Trophoblast cell (in vitro differentiated cells and primary cell): ENCODE measurements around the gene NOTCH4.

Experiments used
- DNase-seq, 2 donors: peaks; one replicate each; pipeline ENCODE4 v3.0.0-alpha.2; 2016
- H2AFZ ChIP-seq: 2 replicates; pipeline ENCODE4 v1.6.1; 2013; ENCODE audit warnings: low read length, moderate library complexity, mild to moderate bottlenecking; ENCODE audit not compliant: insufficient read depth, poor library complexity
- H2AK5ac ChIP-seq: 2 replicates; pipeline ENCODE4 v1.6.1; 2013; ENCODE audit warnings: mild to moderate bottlenecking, low read length
- H2BK120ac ChIP-seq: 2 replicates; pipeline ENCODE4 v1.6.1; 2013; ENCODE audit warnings: low read length, mild to moderate bottlenecking, moderate library complexity; ENCODE audit not compliant: insufficient read depth, poor library complexity
- H2BK12ac ChIP-seq: 2 replicates; pipeline ENCODE4 v1.6.1; 2013; ENCODE audit warnings: mild to moderate bottlenecking, low read length, moderate library complexity
- H2BK5ac ChIP-seq: 2 replicates; pipeline ENCODE4 v1.6.1; 2013; ENCODE audit warnings: low read length, low read depth, moderate library complexity, mild to moderate bottlenecking; ENCODE audit not compliant: poor library complexity
- H3K14ac ChIP-seq: 2 replicates; pipeline ENCODE4 v1.6.1; 2013; ENCODE audit warnings: mild to moderate bottlenecking, low read length
- H3K18ac ChIP-seq: 2 replicates; pipeline ENCODE4 v1.6.1; 2013; ENCODE audit warnings: mild to moderate bottlenecking, low read length
- H3K23ac ChIP-seq: 2 replicates; pipeline ENCODE4 v1.6.1; 2013; ENCODE audit warnings: low read length
- H3K27ac ChIP-seq: 2 replicates; pipeline ENCODE4 v1.5.1; 2013; ENCODE audit warnings: low read depth, mild to moderate bottlenecking, inconsistent platforms, low read length, moderate library complexity
- H3K27me3 ChIP-seq: 2 replicates; pipeline ENCODE4 v1.6.1; 2013; ENCODE audit warnings: inconsistent platforms, mild to moderate bottlenecking, low read length, moderate library complexity; ENCODE audit not compliant: insufficient read depth
- H3K36me3 ChIP-seq, 2 experiments: 1 replicate in 1 of 2; 2 replicates in 1 of 2; pipeline ENCODE4 v1.6.1; 2013; ENCODE audit warnings: low read length in 2 of 2, mild to moderate bottlenecking in 2 of 2, moderate library complexity in 1 of 2; ENCODE audit not compliant: insufficient read depth in 2 of 2, control insufficient read depth in 1 of 2
- H3K4ac ChIP-seq: 2 replicates; pipeline ENCODE4 v1.6.1; 2013; ENCODE audit warnings: low read depth, mild to moderate bottlenecking, low read length, moderate library complexity
- H3K4me1 ChIP-seq, 2 experiments: 1 replicate in 1 of 2; 2 replicates in 1 of 2; pipeline ENCODE4 v1.6.1; 2013; ENCODE audit warnings: low read length in 2 of 2, mild to moderate bottlenecking in 2 of 2, moderate library complexity in 1 of 2; ENCODE audit not compliant: insufficient read depth in 2 of 2, control insufficient read depth in 1 of 2
- H3K4me2 ChIP-seq: 2 replicates; pipeline ENCODE4 v1.6.1; 2013; ENCODE audit warnings: inconsistent platforms, mild to moderate bottlenecking, low read length, moderate library complexity
- H3K4me3 ChIP-seq: 2 replicates; pipeline ENCODE4 v1.5.1; 2013; ENCODE audit warnings: mild to moderate bottlenecking, low read depth, low read length, inconsistent platforms
- H3K79me1 ChIP-seq: one replicate; pipeline ENCODE4 v1.6.1; 2013; ENCODE audit warnings: low read length
- H3K79me2 ChIP-seq: 2 replicates; pipeline ENCODE4 v1.6.1; 2013; ENCODE audit warnings: low read length, mild to moderate bottlenecking; ENCODE audit not compliant: control insufficient read depth, insufficient read depth, poor library complexity
- H3K9ac ChIP-seq: 2 replicates; pipeline ENCODE4 v1.6.1; 2013; ENCODE audit warnings: mild to moderate bottlenecking, low read length
- H3K9me3 ChIP-seq: 2 replicates; pipeline ENCODE4 v1.6.1; 2013; ENCODE audit warnings: low read depth, mild to moderate bottlenecking, control low read depth, inconsistent platforms, low read length; ENCODE audit not compliant: insufficient read depth
- H4K12ac ChIP-seq: 2 replicates; pipeline ENCODE4 v1.6.1; 2013; ENCODE audit warnings: low read depth, mild to moderate bottlenecking, low read length, moderate library complexity
- H4K8ac ChIP-seq: 2 replicates; pipeline ENCODE4 v1.6.1; 2013; ENCODE audit warnings: low read depth, mild to moderate bottlenecking, low read length, moderate library complexity
- H4K91ac ChIP-seq: one replicate; pipeline ENCODE4 v1.6.1; 2013; ENCODE audit warnings: low read depth, mild to moderate bottlenecking, low read length, moderate library complexity
- WGBS: extraction: QIAGEN DNeasy Blood & Tissue Kit; methylation state at CpG from one replicate; pipeline ENCODE4 v1.1.7; 2013; ENCODE audit warnings: missing lambda C conversion rate; ENCODE audit not compliant: insufficient read length, insufficient coverage; ENCODE audit errors: extremely low coverage; 5-methylcytosine and 5-hydroxymethylcytosine counted together

The NOTCH4 gene

GRCh38 chr6:32151863-32152768 is 71.8 kb downstream of the NOTCH4 start, which contains the start of gene PRRT1:
Gene PRRT1 (minus strand): TSS chr6:32151939. CDS start chr6:32151827, 112 bp downstream.
- Histone ChIP-seq H3K4ac (no peak within 1 kb of the TSS), H3K14ac (no peak within 1 kb of the TSS), H3K79me1 (peaks cover 19% of the 10 kb centered on the region), H3K4me3 (no peak within 1 kb of the TSS), H4K91ac (peak within 1 kb of the TSS; percentile 45), H3K27me3 (peaks cover 20% of the 10 kb centered on the region), H3K4me1 (peaks cover 10 to 13% of the 10 kb centered on the region in 2 experiments), H4K12ac (no peak within 1 kb of the TSS), H2BK12ac (peak within 1 kb of the TSS; percentile 38), H3K79me2 (peaks cover 14% of the 10 kb centered on the region), H3K9ac (no peak within 1 kb of the TSS), H3K36me3 (peaks cover 11 to 13% of the 10 kb centered on the region in 2 experiments), H3K23ac (no peak within 1 kb of the TSS), H2AK5ac (no peak within 1 kb of the TSS), H2AFZ (no peak within 1 kb of the TSS), H3K27ac (no peak within 1 kb of the TSS), H2BK120ac (no peak within 1 kb of the TSS), H3K18ac (no peak within 1 kb of the TSS), H3K4me2 (peak within 1 kb of the TSS; percentile 96), H4K8ac (peak within 1 kb of the TSS; percentile 14), H3K9me3 (peaks cover 3% of the 10 kb centered on the region), H2BK5ac (no peak within 1 kb of the TSS)
- DNase-seq: no peak
- no CpG with 5 or more reads among the region's 24 CpGs for WGBS

GRCh38 chr6:32151181-32151862 is 72.5 kb downstream of the NOTCH4 start:
- Histone ChIP-seq H3K14ac (no peak overlapping the region), H2BK120ac (no peak overlapping the region), H4K91ac (no peak overlapping the region), H3K9ac (no peak overlapping the region), H2AK5ac (no peak overlapping the region), H3K4me2 (no peak overlapping the region), H3K79me1 (peaks cover 19% of the 10 kb centered on the region), H3K79me2 (peaks cover 14% of the 10 kb centered on the region), H2BK12ac (no peak overlapping the region), H3K36me3 (peaks cover 6 to 8% of the 10 kb centered on the region in 2 experiments), H3K27me3 (peaks cover 20% of the 10 kb centered on the region), H3K9me3 (peaks cover 3% of the 10 kb centered on the region), H4K12ac (no peak overlapping the region), H4K8ac (no peak overlapping the region), H3K4me3 (no peak overlapping the region), H2BK5ac (no peak overlapping the region), H3K4ac (no peak overlapping the region), H3K4me1 (peaks cover 10 to 13% of the 10 kb centered on the region in 2 experiments), H3K23ac (no peak overlapping the region), H3K27ac (no peak overlapping the region), H3K18ac (no peak overlapping the region), H2AFZ (no peak overlapping the region)
- no CpG with 5 or more reads among the region's 8 CpGs for WGBS
- no peak for DNase-seq

- H3K9me3 ChIP-seq: peaks cover 3% of the 10 kb centered on the region
- no peak overlapping the region for H2BK5ac ChIP-seq
- no peak overlapping the region for H3K14ac ChIP-seq
- peaks cover 14% of the 10 kb centered on the region for H3K79me2 ChIP-seq
- H3K36me3 ChIP-seq: no peaks in the 10 kb centered on the region
- no peak overlapping the region for H2BK12ac ChIP-seq
- no peak overlapping the region for H3K4ac ChIP-seq
- peaks cover 10 to 13% of the 10 kb centered on the region in 2 experiments for H3K4me1 ChIP-seq
- H3K4me2 ChIP-seq: peak overlapping the region; percentile 49
- peaks cover 20% of the 10 kb centered on the region for H3K27me3 ChIP-seq
- H3K79me1 ChIP-seq: peaks cover 19% of the 10 kb centered on the region
- WGBS: no CpG with 5 or more reads among the region's 55 CpGs
- no peak overlapping the region for H3K23ac ChIP-seq
- peak overlapping the region; percentile 17 for H4K8ac ChIP-seq
- no peak overlapping the region for H3K9ac ChIP-seq
- H2BK120ac ChIP-seq: no peak overlapping the region
- no peak overlapping the region for H3K27ac ChIP-seq
- H3K4me3 ChIP-seq: no peak overlapping the region
- no peak overlapping the region for H4K12ac ChIP-seq
- no peak overlapping the region for H3K18ac ChIP-seq
- no peak overlapping the region for H2AK5ac ChIP-seq
- H4K91ac ChIP-seq: no peak overlapping the region
- no peak for DNase-seq
- no peak overlapping the region for H2AFZ ChIP-seq
These were observed 73.7 kb downstream of the NOTCH4 start for GRCh38 chr6:32149932-32150870.
